ENCODE data around the gene CBR3.

The CBR3 gene

DNA sequence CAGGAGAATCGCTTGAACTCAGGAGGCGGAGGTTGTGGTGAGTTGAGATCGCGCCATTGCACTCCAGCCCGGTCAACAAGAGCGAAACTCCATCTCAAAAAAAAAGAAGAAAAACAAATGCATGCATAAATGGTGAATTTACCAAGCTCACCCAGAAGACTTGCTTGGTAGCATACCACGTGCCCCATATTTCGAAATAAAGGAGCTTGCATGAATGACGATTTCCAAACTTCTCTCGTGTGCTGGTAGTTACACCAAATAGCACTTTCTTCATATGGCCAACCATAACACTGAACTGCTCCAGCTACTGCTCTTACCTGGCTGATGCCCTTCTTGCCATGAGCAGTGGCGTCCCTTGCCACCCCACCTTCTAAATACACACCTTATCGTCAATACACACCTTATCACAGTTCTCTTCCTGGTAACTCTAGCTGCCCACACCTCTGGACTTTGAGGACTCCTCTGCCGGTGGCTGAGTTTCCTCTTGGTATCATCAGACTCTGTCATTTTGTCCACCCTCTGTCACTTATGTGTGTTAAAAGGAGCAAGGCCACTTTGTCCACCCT lies 24.6 kb downstream of the CBR3 start (continued):
- TF ChIP-seq ZNF544 (tag by site-specific recombination; IDR thresholded peaks at IDR 0.05) = no peak
- TF ChIP-seq, protein P1, sequence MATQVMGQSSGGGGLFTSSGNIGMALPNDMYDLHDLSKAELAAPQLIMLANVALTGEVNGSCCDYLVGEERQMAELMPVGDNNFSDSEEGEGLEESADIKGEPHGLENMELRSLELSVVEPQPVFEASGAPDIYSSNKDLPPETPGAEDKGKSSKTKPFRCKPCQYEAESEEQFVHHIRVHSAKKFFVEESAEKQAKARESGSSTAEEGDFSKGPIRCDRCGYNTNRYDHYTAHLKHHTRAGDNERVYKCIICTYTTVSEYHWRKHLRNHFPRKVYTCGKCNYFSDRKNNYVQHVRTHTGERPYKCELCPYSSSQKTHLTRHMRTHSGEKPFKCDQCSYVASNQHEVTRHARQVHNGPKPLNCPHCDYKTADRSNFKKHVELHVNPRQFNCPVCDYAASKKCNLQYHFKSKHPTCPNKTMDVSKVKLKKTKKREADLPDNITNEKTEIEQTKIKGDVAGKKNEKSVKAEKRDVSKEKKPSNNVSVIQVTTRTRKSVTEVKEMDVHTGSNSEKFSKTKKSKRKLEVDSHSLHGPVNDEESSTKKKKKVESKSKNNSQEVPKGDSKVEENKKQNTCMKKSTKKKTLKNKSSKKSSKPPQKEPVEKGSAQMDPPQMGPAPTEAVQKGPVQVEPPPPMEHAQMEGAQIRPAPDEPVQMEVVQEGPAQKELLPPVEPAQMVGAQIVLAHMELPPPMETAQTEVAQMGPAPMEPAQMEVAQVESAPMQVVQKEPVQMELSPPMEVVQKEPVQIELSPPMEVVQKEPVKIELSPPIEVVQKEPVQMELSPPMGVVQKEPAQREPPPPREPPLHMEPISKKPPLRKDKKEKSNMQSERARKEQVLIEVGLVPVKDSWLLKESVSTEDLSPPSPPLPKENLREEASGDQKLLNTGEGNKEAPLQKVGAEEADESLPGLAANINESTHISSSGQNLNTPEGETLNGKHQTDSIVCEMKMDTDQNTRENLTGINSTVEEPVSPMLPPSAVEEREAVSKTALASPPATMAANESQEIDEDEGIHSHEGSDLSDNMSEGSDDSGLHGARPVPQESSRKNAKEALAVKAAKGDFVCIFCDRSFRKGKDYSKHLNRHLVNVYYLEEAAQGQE (tag by site-specific recombination; IDR thresholded peaks at IDR 0.05) = no peak
- TF ChIP-seq ZNF169 (tag by site-specific recombination; IDR thresholded peaks at IDR 0.05) = no peak
- no peak for TF ChIP-seq KLF16 (tag by site-specific recombination; IDR thresholded peaks at IDR 0.05)
- no peak for TF ChIP-seq ZNF677 (tag by site-specific recombination; IDR thresholded peaks at IDR 0.05)
- TF ChIP-seq HOXD13 (CRISPR knock-in tag; IDR thresholded peaks at IDR 0.05; ENCODE audit: borderline replicate concordance) = no peak
- TF ChIP-seq ZNF791 (tag by site-specific recombination; IDR thresholded peaks at IDR 0.05) = no peak

DNA sequence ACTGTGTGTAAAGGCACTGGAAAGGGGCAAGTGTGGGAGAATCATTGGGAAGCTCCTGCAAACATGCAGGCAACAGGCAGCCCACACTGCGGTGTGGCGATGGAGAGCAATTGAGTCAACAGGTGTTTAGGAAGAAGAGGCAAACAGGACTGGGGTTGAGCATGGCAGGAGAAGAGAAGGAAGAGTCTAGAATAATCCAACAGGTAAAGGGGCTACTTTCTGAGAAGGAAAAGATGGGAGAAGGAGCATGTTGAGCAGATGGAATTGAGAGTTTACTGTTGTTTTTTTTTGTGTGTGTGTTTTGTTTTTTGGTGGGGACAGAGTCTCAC lies 25.9 kb downstream of the CBR3 start:
- TF ChIP-seq ZNF341 (tag by site-specific recombination; IDR thresholded peaks at IDR 0.05; ENCODE audit: low read depth) = no peak
- TF ChIP-seq SCRT2 (tag by site-specific recombination; IDR thresholded peaks at IDR 0.05) = peak; percentile 97
- TF ChIP-seq, protein P2, sequence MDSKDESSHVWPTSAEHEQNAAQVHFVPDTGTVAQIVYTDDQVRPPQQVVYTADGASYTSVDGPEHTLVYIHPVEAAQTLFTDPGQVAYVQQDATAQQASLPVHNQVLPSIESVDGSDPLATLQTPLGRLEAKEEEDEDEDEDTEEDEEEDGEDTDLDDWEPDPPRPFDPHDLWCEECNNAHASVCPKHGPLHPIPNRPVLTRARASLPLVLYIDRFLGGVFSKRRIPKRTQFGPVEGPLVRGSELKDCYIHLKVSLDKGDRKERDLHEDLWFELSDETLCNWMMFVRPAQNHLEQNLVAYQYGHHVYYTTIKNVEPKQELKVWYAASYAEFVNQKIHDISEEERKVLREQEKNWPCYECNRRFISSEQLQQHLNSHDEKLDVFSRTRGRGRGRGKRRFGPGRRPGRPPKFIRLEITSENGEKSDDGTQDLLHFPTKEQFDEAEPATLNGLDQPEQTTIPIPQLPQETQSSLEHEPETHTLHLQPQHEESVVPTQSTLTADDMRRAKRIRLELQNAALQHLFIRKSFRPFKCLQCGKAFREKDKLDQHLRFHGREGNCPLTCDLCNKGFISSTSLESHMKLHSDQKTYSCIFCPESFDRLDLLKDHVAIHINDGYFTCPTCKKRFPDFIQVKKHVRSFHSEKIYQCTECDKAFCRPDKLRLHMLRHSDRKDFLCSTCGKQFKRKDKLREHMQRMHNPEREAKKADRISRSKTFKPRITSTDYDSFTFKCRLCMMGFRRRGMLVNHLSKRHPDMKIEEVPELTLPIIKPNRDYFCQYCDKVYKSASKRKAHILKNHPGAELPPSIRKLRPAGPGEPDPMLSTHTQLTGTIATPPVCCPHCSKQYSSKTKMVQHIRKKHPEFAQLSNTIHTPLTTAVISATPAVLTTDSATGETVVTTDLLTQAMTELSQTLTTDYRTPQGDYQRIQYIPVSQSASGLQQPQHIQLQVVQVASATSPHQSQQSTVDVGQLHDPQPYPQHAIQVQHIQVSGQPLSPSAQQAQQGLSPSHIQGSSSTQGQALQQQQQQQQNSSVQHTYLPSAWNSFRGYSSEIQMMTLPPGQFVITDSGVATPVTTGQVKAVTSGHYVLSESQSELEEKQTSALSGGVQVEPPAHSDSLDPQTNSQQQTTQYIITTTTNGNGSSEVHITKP (tag by site-specific recombination; IDR thresholded peaks at IDR 0.05) = peak; percentile 54; the same call in 1 of the 2 replicates
- peak; percentile 98 for TF ChIP-seq SCRT1 (tag by site-specific recombination; IDR thresholded peaks at IDR 0.05; ENCODE audit: borderline replicate concordance)
- CTCF ChIA-PET = interaction anchor here (0.6 to 1.1 kb wide), 3 partner anchors 15 to 161 kb away, joined by 3 to 5 read pairs (median 3); no protein-coding TSS in a partner anchor
- H3K4me1 ChIP-seq (ENCODE audit: control insufficient read depth, insufficient read depth, low read length) = peaks cover 9% of the 10 kb centered on the region
- H3K36me3 ChIP-seq (ENCODE audit: control insufficient read depth in 2 of 2, insufficient read depth in 1 of 2, low read length in 2 of 2) = peaks cover 0 to 2% of the 10 kb centered on the region in 2 experiments; a peak in 1 of 3 replicates
- no peak overlapping the region for H3K4me3 ChIP-seq (ENCODE audit: low read depth, low read length)
- no peaks in the 10 kb centered on the region for H3K9me3 ChIP-seq (ENCODE audit: control insufficient read depth, insufficient read depth, low read depth, low read length)
- no peak overlapping the region for H3K27ac ChIP-seq (ENCODE audit: extremely low read depth, low read depth, low read length)
- POLR2A ChIA-PET = interaction anchor here (1.4 kb wide), 1 partner anchor 99 kb away, joined by 3 read pairs; no protein-coding TSS in a partner anchor

DNA sequence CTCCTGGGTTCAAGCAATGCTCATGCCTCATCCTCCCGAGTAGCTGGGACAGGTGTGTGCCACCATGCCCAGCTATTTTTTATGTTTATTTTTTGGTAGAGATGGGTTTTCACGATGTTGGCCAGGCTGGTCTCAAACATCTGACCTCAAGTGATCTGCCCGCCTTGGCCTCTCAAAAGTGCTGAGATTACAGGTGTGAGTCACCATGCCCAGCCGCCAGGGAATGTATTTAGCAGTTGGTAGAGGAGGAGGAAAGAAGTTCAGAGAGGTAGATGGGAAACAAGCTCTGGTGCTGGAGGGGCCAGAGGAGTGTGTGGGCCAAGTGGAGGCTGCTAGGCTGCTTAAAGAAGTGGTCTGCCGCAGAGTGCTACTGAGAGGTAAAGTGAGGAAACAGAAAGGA lies 27.8 kb downstream of the CBR3 start:
- Histone ChIP-seq H3K36me3 (ENCODE audit: control insufficient read depth in 2 of 2, insufficient read depth in 1 of 2, low read length in 2 of 2) (peaks cover 0 to 6% of the 10 kb centered on the region in 2 experiments; a peak in 1 of 3 replicates), H3K4me3 (ENCODE audit: low read depth, low read length) (no peak overlapping the region), H3K9me3 (ENCODE audit: control insufficient read depth, insufficient read depth, low read depth, low read length) (no peaks in the 10 kb centered on the region), H3K4me1 (ENCODE audit: control insufficient read depth, insufficient read depth, low read length) (peaks cover 9% of the 10 kb centered on the region), H3K27ac (ENCODE audit: extremely low read depth, low read depth, low read length) (no peak overlapping the region)
- ChIA-PET CTCF (interaction anchor here (0.6 kb wide), 1 partner anchor 114 kb away, joined by 3 read pairs; no protein-coding TSS in a partner anchor), POLR2A (interaction anchor here (0.6 kb wide), 1 partner anchor 80 kb away, joined by 3 read pairs; no protein-coding TSS in a partner anchor)
- TF ChIP-seq, protein P3, sequence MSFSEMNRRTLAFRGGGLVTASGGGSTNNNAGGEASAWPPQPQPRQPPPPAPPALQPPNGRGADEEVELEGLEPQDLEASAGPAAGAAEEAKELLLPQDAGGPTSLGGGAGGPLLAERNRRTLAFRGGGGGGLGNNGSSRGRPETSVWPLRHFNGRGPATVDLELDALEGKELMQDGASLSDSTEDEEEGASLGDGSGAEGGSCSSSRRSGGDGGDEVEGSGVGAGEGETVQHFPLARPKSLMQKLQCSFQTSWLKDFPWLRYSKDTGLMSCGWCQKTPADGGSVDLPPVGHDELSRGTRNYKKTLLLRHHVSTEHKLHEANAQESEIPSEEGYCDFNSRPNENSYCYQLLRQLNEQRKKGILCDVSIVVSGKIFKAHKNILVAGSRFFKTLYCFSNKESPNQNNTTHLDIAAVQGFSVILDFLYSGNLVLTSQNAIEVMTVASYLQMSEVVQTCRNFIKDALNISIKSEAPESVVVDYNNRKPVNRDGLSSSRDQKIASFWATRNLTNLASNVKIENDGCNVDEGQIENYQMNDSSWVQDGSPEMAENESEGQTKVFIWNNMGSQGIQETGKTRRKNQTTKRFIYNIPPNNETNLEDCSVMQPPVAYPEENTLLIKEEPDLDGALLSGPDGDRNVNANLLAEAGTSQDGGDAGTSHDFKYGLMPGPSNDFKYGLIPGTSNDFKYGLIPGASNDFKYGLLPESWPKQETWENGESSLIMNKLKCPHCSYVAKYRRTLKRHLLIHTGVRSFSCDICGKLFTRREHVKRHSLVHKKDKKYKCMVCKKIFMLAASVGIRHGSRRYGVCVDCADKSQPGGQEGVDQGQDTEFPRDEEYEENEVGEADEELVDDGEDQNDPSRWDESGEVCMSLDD (tag by site-specific recombination; IDR thresholded peaks at IDR 0.05) = no peak
- TF ChIP-seq, protein P4, sequence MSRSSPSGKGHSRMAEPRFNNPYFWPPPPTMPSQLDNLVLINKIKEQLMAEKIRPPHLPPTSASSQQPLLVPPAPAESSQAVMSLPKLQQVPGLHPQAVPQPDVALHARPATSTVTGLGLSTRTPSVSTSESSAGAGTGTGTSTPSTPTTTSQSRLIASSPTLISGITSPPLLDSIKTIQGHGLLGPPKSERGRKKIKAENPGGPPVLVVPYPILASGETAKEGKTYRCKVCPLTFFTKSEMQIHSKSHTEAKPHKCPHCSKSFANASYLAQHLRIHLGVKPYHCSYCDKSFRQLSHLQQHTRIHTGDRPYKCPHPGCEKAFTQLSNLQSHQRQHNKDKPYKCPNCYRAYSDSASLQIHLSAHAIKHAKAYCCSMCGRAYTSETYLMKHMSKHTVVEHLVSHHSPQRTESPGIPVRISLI (tag by site-specific recombination; IDR thresholded peaks at IDR 0.05) = no peak
- TF ChIP-seq ZNF624 (tag by site-specific recombination; IDR thresholded peaks at IDR 0.05) (no peak), SP3 (tag by site-specific recombination; IDR thresholded peaks at IDR 0.05) (no peak)
- TF ChIP-seq, protein P5, sequence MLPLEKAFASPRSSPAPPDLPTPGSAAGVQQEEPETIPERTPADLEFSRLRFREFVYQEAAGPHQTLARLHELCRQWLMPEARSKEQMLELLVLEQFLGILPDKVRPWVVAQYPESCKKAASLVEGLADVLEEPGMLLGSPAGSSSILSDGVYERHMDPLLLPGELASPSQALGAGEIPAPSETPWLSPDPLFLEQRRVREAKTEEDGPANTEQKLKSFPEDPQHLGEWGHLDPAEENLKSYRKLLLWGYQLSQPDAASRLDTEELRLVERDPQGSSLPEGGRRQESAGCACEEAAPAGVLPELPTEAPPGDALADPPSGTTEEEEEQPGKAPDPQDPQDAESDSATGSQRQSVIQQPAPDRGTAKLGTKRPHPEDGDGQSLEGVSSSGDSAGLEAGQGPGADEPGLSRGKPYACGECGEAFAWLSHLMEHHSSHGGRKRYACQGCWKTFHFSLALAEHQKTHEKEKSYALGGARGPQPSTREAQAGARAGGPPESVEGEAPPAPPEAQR (tag by site-specific recombination; IDR thresholded peaks at IDR 0.05) = no peak
- TF ChIP-seq, protein P6, sequence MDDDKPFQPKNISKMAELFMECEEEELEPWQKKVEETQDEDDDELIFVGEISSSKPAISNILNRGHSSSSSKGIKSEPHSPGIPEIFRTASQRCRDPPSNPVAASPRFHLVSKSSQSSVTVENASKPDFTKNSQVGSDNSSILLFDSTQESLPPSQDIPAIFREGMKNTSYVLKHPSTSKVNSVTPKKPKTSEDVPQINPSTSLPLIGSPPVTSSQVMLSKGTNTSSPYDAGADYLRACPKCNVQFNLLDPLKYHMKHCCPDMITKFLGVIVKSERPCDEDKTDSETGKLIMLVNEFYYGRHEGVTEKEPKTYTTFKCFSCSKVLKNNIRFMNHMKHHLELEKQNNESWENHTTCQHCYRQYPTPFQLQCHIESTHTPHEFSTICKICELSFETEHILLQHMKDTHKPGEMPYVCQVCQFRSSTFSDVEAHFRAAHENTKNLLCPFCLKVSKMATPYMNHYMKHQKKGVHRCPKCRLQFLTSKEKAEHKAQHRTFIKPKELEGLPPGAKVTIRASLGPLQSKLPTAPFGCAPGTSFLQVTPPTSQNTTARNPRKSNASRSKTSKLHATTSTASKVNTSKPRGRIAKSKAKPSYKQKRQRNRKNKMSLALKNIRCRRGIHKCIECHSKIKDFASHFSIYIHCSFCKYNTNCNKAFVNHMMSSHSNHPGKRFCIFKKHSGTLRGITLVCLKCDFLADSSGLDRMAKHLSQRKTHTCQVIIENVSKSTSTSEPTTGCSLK (tag by site-specific recombination; IDR thresholded peaks at IDR 0.05) = no peak
